GM12872 (cell line): ENCODE measurements around the gene HLA-DQB1.

Experiments used
- TF ChIP-seq, protein P1 (sequence below): IDR thresholded peaks from 3 replicates; pipeline ENCODE4 v1.5.1; 2011; ENCODE audit warnings: low read depth, mild to moderate bottlenecking, low read length, moderate library complexity; ENCODE audit not compliant: insufficient read depth

HLA-DQB1 gene

GRCh38 chr6:32666420-32667300 is at the start of gene HLA-DQB1:
TSS of gene HLA-DQB1 (minus strand) at chr6:32666657. CDS start at chr6:32666607, 50 bp downstream.
- TF ChIP-seq, protein P1, sequence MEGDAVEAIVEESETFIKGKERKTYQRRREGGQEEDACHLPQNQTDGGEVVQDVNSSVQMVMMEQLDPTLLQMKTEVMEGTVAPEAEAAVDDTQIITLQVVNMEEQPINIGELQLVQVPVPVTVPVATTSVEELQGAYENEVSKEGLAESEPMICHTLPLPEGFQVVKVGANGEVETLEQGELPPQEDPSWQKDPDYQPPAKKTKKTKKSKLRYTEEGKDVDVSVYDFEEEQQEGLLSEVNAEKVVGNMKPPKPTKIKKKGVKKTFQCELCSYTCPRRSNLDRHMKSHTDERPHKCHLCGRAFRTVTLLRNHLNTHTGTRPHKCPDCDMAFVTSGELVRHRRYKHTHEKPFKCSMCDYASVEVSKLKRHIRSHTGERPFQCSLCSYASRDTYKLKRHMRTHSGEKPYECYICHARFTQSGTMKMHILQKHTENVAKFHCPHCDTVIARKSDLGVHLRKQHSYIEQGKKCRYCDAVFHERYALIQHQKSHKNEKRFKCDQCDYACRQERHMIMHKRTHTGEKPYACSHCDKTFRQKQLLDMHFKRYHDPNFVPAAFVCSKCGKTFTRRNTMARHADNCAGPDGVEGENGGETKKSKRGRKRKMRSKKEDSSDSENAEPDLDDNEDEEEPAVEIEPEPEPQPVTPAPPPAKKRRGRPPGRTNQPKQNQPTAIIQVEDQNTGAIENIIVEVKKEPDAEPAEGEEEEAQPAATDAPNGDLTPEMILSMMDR: no peak

DNA sequence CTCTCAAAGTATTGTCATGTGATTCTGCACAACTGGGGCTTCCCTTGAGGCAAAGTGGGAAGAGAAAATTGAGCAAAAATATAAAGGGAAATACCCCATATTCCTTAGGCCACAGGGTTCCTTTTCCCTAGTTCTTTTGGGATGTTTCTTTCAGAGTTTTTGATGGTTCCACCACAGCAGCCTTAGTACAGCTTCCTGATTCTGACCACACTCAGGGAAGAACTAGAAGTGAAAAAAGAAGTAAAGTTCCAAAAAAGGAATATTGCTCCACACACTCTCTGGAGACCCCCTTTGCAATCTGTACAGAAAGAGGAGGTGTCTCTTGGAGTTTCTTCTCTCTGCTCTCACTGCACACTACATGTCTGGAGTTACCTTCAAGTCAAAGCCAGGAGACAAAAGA is 46.8 kb upstream of the HLA-DQB1 start:
- TF ChIP-seq, protein P1: no peak

DNA sequence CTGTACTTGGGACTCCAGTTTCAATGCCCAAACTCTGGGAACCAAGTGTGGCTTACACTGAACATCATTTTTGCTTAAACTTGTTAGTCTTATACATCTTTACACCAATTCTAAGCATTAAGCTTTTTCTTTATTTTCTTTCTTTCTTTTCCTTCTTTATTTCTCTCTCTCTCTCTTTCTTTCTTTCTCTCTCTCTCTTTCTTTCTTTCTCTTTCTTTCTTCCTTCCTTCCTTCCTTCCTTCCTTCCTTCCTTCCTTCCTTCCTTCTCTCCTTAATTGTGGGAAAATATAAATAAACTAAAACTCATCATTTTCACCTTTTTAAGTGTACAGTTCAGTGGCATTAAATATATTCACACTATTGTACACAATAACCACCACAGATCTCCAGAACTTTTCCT is 43.2 kb upstream of the HLA-DQB1 start:
- TF ChIP-seq, protein P1: no peak

DNA sequence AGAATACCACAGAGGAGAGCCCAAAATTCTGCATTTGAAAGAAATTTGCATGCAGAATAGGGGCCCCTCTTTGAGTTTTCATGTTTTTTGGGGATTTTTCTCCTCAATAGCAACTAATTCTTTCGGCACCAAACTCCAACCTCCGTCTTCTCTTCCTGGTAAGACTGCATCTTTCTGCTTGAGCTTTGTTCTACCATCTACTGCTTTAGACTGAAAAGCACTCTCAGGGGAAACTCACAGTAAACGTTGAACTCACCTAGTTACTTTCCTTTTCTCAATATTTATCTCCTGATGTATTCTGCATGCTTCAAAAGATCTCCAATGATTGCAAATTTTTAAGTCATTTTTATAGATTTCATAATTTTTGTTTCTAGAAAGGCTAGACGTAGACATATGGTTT is 36.9 kb upstream of the HLA-DQB1 start:
- TF ChIP-seq, protein P1: no peak

DNA sequence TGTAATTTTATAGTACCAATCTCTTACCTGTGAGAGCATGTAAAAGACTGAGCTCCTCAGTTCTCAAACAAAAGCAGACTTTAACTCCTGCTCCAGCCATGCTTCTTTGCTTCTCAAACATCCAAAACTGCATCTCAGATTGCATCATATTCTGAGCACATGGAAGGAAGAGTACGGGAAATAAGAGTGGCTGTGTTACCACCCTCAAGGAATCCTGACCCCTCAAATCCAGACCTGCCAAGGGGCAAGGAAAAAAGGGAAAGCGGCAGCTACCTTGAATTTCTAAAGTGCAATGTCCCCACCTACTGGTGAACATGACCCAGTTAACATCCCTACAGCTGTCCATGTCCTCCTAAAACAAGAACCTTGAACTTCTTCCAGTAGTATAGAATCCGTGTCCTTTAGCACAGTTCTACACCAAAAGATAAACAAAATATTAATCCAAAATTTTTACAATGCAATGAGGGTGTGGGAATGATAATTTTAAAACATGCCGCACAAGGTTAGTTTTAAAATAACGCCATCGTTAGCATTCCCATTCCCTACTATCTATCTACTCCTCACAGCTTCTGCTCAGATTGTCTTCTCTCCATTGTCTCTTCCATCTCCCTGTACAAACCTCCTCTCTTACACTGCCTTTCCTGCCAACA is 34.1 kb upstream of the HLA-DQB1 start:
- TF ChIP-seq, protein P1: peak; percentile 69

DNA sequence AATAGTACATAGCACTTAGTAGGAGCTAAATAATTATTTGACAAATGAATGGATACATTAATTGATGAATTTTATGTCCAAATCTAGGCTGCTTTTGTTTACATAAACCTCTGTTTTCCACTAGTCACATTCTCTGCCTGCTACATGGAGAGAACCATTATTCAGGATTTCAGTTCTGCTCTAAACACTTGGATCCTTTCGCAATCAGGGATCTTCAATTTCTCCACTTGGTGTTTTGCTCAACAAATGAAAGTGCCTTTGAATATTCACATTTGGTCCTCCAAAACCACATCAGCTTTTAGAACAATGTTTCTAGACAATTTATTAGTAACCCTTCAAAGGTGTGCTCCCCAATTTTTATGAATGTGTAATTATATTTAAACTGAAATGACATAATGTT is 30.6 kb upstream of the HLA-DQB1 start:
- TF ChIP-seq, protein P1: no peak

- TF ChIP-seq, protein P1: peak; percentile 74
These were observed 25.6 kb upstream of the HLA-DQB1 start for GRCh38 chr6:32692019-32692418.
